Measurements from ENCODE around the gene ANKRD18B.
"Not testable (repeated sequence)": the region's sequence is repeated elsewhere in the genome, so short reads cannot be mapped to it uniquely, and the experiment has no call there.

DNA sequence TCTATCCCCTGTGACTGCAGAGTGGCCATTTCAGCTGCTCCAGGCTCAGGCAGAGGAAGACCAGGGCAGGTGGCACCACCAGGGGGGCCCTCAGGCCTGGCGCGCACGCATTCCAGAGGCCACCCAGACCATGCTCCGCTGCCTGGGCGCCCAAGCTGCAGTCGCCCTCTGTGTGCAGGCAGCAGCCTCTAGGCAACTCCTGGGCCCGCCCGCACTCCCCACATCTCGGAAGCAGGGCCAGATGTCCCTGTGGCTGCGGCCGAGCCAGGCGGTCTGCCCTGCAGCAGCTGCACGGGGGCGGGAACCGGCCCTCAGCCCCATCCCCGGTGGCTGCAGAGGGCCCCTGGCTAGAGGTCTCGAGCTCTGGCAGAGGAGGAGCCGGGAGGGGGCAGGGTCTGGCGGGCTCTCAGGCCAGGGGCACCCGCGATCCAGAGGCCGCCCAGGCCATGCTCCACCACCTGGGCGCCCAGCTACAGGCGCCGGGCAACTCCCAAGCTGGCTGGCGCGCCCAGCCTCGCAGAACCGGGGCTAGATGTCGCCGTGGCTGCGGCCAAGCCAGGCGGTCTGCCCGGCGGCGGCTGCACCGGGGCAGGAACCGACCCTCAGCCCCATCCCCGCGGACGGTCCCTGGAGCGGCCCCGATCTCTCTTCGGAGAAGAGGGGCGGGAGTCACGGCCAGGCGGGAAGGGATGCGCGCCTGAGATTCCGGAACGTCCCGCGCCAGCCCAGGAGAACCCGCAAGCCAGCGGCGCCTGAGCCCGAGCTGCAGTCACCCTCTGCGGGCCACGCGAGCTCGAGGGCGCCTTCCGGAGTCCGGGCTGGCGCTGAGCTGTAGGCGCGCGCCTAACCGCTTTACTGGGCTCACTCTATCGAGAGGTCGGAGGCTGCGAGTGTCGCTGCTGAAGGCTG is at the start of gene ANKRD18B:
- not testable (repeated sequence) for TF ChIP-seq HDGF (IDR thresholded peaks at IDR 0.05; ENCODE audit: borderline replicate concordance); TARDBP (IDR thresholded peaks at IDR 0.05); ZNF384 (IDR thresholded peaks at IDR 0.05)
